Subcutaneous adipose tissue (tissue), 4 donors: Measurements from ENCODE around the gene ZNF789. TPM values are rescaled to one million over a fixed set of nuclear protein-coding genes. Genes with fewer than 3 reads are reported as not detected.

ENCODE experiments used
- total RNA-seq, 4 donors: library from RNA; depleted of rRNA; stranded (reverse); fragments of >200 nt; gene quantifications; one replicate each; pipeline ENCODE4 v1.1.0, GENCODE V29; 2016
- TF ChIP-seq, protein P1 (sequence below): fragments of 450-650 bp; IDR thresholded peaks from one replicate; pipeline ENCODE4 v1.5.1; 2016; ENCODE audit warnings: low read depth, mild to moderate bottlenecking, control low read depth, antibody characterized with exemption, moderate library complexity

The ZNF789 gene
- total RNA-seq: 1 to 10 TPM; 4.5 to 7.3 (median 5.9) TPM

DNA sequence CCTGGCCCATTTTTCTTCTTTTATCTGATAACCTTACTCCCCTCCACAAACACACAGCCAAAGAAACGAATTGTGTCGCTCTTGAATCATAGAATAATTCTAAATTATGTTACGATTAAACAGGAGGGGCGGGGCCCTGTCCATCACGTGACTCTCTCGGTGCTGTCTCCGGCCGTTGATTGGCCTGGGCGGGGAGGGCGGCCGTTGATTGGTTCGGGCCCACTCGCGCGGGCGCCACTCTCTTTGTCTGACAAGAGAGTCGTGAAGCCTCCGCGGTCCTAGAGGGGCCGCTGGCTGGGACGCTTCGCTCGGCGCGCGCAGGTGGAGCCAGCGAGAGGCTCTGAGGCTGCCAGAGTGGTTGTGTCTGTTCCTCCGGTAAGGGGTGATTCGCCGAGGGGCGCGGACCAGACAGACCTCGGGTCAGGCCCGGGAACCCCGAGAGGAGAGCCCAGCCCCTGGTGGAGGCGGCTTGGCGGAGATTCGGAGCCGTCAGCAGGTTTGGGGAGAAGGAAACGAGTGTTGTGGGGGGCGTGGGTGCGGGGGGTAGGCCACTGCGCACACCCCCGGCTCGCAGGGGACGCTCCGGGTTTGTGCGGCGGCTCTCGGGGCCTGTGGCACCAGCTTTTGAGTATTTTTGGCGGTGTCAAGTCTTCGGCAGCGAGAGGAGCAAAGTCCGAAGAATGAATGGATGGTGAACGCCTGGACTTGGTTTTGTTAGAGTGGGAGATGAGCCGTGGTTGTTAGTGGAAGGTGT lies at the start of gene ZNF789:
ZNF789 (plus strand) TSS at position 330 of the 754 bp plus-strand sequence. CDS start 3,567 bp downstream, outside the sequence.
- TF ChIP-seq, protein P1, sequence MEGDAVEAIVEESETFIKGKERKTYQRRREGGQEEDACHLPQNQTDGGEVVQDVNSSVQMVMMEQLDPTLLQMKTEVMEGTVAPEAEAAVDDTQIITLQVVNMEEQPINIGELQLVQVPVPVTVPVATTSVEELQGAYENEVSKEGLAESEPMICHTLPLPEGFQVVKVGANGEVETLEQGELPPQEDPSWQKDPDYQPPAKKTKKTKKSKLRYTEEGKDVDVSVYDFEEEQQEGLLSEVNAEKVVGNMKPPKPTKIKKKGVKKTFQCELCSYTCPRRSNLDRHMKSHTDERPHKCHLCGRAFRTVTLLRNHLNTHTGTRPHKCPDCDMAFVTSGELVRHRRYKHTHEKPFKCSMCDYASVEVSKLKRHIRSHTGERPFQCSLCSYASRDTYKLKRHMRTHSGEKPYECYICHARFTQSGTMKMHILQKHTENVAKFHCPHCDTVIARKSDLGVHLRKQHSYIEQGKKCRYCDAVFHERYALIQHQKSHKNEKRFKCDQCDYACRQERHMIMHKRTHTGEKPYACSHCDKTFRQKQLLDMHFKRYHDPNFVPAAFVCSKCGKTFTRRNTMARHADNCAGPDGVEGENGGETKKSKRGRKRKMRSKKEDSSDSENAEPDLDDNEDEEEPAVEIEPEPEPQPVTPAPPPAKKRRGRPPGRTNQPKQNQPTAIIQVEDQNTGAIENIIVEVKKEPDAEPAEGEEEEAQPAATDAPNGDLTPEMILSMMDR: no peak

DNA sequence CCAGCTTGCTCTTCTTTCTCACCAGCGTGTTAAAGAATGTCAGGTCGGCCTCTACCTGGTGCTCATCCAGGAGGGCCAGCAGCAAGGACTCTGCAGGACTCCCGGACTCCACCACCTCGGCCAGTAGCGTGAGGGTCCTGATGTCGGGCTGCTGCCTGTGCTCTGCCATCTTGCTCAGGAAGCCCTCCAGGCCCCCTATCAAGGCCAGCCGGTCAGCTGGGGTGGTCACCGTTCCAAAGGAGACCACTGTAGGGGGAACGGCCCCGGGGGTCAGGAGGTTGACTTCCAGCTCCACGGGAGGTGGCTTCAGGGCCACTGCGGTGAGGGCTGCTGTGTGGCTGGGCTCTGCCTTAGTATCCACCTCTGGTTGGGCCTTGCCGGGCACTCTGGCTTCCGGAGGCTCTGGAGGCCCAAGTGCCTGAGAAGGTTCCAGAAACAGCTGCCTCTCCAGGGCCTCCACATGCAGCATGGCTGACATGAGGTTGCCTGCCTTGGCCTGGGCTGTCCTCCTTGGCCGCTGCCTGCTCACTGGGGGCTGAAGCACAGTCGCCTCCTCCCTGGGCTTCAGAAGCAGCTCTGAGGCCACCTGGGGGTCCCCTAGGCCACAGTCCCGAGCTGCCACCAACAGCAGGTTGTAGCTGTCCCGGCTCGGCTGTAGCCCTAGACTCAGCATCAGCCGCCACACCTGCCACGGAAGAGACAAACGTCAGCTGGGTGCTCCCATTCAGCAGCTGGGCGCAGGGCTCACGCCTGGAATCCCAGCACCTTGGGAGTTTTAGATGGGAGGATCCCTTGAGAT lies 47.6 kb upstream of the ZNF789 start:
- TF ChIP-seq, protein P1: no peak

DNA sequence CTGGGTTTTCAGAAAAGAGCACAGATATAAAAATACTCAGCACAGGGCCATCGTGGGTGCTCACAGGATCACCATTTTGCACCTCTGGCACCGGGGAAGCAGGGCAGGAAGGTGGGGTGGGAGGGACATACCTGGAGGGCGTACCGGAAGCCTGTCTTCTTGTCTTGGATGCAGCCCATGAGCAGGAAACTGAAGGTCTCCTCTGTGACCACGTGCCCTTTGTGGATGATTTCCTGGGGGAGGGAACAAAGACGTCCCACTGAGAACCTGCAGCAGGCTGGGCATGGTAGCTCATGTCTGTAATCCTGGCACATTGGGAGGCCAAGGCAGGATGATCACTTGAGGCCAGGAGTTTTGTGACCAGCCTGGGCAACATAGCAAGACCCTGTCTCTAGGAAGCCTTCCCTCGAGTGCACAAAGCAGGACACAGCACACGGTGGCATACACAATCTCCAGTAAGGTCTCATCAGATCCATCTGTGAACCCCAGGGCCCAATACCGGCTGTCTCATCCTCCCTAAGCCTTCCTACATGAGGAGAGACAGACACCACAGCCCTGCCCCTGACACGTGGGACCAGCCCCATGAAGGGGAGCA lies 43.6 kb upstream of the ZNF789 start:
- TF ChIP-seq, protein P1: no peak

DNA sequence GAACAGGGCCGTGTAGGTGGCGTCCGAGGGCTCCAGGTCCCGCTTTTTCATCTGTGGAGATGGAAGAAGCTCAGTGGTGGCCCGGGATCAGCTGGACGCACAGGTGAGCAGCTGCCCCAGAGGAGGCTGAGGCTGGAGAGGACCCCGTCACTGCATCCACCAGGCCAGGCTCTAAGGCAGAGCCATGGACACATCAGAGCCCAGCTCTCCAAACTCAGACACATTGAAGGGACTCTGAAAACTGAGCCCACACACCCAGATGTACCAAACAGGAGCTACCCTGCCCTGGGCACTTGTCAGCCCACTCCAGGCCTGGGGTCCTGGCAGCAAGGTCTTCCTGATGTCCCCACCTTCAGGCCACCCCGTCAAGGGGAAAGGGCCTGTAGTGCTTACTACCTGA lies 42.9 kb upstream of the ZNF789 start:
- TF ChIP-seq, protein P1: no peak

DNA sequence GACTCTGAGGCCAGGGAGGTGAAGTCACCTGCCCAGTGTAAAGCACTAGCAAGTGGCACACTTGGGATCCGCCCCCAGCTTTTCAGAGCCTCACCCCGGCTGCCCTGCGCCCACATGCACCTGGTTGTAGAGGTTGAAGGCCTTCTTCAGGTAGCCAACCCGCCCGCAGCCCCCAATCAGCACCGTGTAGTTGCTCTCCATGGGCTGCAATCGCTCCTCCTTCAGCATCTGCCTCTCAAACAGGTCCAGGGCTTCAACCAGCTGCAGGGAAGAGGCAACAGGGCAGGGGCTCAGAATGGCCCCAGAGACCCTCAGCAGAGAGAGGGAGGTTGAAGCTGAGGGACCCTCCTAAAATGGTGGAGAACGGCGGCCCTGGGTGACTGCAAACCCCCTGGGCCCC lies 39.5 kb upstream of the ZNF789 start:
- TF ChIP-seq, protein P1: no peak

DNA sequence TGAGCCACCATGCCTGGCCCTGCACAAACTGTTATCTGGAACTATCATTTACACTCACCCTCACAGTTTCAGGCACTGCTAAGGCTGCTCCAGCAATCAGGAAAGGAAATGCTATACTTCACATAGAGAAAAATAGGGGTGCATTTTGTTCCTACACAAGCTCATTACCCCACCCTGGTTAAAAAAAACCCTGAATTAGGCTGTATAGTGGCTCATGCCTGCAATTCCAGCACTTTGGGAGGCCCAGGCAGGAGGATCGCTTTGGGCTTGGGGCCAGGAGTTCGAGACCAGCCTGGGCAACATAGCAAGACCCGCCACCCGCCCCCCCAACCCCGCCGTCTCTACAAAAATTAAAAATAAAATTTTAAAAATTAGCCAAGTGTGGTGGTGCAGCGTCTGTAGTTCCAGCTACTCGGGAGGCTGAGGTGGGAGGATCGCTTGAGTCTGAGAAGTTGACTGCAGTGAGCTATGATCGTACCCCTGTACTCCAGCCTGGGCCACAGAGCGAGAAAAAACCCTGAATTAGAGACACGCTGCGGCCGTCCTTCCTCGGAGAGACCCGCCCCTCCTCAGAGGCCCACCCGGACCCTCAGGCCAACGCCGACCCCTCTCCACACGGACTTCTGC lies 34.6 kb upstream of the ZNF789 start:
- TF ChIP-seq, protein P1: no peak
